K562 (cell line): ENCODE data around the gene MPPED1.

ENCODE experiments used
- AFF4 ChIP-seq: sonication (generic); formaldehyde crosslinking; IDR thresholded peaks from 2 replicates; pipeline ENCODE4 v1.8.0; 2023; ENCODE audit warnings: mild to moderate bottlenecking, missing genetic modification reagents
- ZNF121 ChIP-seq: sonication (generic); formaldehyde crosslinking; conservative IDR thresholded peaks from 2 replicates; pipeline ENCODE4 v1.8.0; 2022; ENCODE audit warnings: missing genetic modification reagents
- TF ChIP-seq, protein P1 (sequence below), 2 experiments: fragments of 450-650 bp; formaldehyde crosslinking in 1 of 2; IDR thresholded peaks; 2 replicates each; pipeline versions ENCODE4 v1.4.0 to v1.6.1; 2014 to 2020; ENCODE audit warnings: mild to moderate bottlenecking in 2 of 2, borderline replicate concordance in 1 of 2, low read depth in 1 of 2

- TF ChIP-seq, protein P1, sequence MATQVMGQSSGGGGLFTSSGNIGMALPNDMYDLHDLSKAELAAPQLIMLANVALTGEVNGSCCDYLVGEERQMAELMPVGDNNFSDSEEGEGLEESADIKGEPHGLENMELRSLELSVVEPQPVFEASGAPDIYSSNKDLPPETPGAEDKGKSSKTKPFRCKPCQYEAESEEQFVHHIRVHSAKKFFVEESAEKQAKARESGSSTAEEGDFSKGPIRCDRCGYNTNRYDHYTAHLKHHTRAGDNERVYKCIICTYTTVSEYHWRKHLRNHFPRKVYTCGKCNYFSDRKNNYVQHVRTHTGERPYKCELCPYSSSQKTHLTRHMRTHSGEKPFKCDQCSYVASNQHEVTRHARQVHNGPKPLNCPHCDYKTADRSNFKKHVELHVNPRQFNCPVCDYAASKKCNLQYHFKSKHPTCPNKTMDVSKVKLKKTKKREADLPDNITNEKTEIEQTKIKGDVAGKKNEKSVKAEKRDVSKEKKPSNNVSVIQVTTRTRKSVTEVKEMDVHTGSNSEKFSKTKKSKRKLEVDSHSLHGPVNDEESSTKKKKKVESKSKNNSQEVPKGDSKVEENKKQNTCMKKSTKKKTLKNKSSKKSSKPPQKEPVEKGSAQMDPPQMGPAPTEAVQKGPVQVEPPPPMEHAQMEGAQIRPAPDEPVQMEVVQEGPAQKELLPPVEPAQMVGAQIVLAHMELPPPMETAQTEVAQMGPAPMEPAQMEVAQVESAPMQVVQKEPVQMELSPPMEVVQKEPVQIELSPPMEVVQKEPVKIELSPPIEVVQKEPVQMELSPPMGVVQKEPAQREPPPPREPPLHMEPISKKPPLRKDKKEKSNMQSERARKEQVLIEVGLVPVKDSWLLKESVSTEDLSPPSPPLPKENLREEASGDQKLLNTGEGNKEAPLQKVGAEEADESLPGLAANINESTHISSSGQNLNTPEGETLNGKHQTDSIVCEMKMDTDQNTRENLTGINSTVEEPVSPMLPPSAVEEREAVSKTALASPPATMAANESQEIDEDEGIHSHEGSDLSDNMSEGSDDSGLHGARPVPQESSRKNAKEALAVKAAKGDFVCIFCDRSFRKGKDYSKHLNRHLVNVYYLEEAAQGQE (IDR thresholded peaks at IDR 0.05; ENCODE audit: borderline replicate concordance): no peak
- TF ChIP-seq, protein P1 (CRISPR knock-in tag; IDR thresholded peaks at IDR 0.05; ENCODE audit: low read depth): no peak
- TF ChIP-seq ZNF121 (CRISPR knock-in tag): no peak
- no peak for TF ChIP-seq AFF4
Measured at GRCh38 chr22:43457002-43457401, 45.2 kb downstream of the MPPED1 start.
